ENCODE results near the gene PPARA.

PPARA gene

DNA sequence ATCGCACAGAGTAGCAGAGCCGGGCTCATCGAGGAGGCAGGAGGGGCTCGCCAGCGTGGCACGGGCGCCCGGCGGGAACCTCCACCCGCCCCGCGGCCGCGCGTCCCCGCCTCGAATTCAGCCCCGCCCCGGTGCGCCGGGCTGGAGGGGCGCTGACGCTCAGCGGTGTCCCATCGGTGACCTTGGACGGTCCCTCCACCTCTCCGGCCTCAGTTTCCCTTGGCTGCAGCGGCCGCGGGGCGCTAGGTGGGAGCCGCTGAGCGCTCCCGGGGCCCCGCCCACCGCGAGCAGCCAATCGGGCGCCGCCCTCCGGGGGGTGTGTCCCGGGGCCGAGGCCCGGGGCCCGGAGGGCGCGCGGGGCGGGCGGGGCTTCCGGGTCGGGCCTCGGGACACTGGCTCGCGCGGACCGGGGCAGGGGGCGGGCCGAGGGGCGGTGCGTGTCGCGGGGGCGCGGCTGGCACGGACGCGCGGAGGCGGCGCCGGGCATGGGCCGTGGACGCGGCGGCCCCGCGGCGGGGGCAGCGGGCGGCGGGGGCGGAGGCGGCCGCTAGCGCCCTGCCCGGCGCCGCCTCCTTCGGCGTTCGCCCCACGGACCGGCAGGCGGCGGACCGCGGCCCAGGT, at the start of gene PPARA:
Gene PPARA, plus strand, starts transcription at position 493 of the 621 bp plus-strand sequence. CDS start 47,858 bp downstream, outside the sequence.
- DNase-seq = peak; percentile 92

DNA sequence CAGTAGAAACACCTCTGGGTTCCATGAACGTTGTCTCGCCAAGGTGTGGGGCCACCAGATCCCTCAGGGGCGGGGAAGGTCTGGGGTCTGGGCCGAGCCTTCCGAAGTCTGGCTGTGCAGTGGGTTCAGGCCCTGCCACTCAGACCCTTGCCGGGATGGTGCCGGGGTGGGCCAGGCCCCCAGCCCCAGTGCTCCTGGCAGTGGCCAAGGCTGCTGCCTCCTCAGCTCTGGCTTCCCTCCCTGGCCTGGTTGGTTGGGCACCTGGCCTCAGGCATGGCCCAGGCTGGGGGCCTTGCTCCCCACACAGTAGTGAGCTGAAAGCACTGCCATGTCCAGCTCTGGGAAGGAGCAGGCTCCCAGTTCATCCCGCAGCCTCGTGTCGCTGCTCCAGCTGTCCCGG, 48.2 kb upstream of the PPARA start:
- no peak for DNase-seq

DNA sequence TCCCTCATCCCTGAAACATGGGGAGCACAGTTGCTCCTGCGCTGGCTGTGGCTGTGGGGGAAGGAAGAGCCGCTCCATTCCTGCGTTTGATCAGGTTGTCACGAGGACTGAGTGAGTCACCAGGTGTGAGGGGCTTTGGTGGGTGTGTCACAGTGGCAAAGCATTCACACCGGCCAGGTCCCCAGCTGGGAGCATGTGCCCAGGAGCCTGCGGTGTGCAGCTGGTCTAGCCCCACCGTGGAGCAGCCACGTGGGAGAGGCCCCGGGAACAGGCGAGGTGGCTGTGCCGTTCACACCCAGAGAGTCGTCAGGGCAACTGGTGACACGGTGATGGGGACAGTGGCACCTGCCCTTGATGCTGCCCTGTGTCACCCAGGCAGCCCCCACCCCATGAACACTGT, 47.6 kb upstream of the PPARA start:
- no peak for DNase-seq

DNA sequence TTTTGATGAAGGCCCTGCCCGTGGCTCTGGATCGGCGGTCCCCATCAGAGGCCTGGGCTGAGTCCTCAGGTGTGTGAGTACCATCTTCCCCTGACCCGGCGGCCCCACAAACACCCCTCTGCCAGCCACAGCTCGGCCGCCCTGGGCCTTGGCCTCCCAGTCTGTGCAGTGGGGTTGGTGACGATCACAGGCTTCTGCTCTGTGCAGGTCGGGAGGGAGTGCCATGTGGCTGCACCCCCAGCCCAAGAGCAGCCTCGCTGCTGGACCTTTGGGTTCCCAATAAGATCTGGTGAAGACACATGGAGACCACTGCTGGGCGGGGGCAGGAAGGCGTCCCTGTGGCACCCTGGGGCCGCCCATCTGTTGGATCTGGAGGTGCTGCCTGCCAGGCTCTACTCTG, 47.1 kb upstream of the PPARA start:
- DNase-seq = no peak

DNA sequence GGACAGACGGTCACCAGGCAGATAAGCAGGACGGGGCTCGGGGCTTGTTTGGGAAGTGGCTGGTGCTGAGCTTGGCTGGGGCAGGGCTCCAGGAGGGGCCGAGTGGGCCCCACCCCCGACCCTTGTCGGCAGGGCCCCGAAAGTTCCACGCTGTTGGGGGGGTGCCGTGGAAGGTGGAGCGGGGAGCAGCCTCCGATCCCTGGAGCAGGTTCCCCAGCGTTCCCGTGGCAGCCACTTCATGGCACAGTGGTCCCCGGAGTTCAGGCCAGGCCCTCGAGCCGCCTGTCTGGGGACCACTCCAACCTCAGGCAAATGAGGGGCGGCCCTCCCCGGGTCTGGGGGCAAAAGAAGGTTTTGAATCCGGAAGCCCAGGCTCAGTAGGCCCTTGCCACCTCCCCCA, 46.7 kb upstream of the PPARA start:
- DNase-seq = no peak

DNA sequence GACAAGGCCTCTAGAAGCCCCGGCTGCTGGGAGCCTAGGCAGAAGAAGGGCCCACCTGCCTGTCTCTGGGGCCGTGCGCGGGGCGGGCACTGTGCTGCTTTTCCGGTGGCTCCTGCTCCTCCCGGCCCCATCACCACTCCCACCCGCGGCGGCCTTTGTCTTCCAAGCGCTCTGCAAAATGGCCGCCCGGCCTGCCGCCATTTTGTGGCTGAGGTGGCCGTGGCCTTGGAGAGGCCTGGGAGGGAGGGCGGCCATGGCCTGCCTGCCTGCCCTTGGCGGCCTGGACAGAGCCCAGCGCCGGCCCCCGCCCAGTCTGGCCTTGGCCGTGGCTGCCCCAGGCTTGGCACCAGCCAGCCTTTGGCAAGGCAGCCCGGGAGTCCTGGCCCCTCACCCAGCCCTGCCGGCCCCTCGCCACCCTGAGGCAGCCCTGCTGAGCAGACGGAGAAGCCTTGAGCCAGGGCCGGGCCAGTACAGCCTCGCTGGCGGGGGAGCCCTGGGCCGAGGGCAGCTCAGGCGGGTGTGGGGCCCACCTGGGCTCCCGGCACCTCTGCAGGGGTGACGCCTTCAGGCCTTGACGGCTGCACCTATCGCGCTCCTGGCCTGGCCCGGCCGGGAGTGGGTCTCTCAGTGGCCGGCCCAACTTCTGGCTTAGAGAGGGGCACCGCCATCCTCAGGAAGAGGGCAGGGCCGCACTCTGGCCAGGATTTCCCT, 46.0 kb upstream of the PPARA start:
- DNase-seq = no peak

DNA sequence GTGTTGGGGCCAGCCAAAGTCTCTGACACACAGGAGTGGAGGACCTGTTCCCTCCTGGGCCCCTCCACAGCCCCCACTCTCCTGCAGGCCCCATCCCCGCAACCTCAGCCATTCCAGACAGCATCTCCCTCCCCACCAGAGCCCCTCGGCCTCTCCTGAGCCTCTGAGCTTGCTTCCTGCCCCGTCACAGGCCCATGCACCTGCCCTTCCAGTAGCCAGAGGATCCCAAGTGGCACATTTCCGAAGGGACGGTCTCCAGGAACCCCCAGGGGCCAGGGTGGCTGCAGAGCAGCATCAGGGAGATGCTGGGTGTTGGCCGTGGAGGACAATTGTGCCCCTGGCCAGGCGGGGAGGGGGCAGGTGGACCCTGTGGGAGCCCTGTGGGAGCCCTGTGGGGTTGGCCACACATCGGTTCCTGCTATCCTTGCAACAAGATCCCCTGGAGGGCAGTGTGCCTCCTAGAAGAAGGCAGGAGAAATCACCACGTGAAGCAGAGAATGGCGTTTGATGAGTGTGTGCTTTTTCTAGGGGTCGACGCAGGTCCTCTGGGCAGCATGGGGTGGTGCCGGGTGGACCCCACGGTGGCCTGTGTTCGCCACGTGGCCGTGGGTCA, 45.3 kb upstream of the PPARA start:
- DNase-seq = no peak

DNA sequence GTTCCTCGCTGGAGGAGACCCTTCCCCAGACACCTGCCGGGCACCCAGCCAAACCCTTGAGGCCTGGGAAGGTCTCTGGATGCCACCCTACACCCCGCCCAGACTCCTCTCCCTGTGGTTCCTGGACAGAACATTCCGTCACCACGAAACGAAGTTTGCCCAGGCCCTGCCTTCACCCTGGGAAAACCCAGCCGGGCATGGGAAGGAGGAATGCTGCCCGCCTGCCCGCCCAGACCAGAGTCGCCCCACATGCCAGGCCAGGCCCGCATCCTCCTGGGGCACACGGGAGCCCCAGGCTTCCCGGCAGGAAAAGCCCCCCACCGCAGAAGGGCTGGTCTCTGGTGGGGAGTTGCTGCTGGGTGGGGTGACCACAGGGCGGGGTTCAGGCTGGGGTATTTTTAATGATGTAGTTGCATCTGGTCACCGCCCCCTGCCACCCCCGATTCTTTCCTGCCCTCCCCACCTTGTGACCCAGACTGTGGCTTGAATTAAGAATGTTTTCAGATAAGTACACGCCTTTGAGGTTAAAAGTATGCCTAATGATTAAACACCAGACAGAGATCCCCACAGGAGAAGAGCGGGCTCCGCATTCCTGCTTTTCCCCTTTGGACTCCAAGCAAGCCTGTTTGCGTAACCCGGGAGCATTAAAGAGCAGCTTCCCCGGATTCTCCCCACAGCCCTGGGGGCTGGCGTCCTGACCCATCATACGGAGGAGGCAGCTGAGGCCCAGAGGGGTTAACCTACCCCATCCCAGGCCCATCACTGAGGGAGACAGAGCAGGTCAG, 44.6 kb upstream of the PPARA start:
- DNase-seq = no peak

DNA sequence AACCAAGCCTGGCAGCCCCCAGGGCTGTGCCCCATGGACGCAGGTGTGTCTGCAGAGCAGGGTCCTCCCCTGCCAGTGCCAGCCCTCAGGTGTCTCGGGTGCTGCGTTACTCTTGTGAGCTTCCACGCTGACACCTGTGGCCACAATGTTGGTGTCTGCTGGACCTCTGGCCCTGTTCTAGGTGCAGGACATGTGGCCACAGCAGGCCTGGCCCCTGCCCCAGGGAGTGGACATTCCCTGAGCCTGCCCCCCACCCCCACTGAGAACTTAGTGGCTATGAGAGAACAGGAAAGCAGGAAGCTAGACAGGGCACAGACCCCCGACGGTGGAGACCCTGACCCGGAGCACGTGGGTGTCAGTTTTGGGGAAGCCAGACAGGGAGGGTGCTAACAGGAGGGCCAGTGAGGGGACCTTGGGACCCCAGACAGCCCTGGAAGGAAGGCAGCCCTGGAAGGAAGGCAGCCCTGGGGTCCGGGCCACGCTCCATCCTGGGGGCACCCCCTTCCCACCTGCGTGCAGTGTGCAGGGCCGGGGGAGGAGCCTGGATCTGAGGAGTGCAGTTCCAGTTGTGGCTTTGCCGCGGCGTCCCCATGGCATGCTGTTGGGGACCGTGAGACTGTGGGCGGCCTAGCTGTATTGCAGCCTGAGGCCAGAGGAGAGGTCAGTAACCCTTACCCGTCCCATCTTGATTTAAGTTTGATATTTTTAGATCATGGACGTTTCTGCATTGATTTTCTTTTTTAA, 43.9 kb upstream of the PPARA start:
- no peak for DNase-seq

DNA sequence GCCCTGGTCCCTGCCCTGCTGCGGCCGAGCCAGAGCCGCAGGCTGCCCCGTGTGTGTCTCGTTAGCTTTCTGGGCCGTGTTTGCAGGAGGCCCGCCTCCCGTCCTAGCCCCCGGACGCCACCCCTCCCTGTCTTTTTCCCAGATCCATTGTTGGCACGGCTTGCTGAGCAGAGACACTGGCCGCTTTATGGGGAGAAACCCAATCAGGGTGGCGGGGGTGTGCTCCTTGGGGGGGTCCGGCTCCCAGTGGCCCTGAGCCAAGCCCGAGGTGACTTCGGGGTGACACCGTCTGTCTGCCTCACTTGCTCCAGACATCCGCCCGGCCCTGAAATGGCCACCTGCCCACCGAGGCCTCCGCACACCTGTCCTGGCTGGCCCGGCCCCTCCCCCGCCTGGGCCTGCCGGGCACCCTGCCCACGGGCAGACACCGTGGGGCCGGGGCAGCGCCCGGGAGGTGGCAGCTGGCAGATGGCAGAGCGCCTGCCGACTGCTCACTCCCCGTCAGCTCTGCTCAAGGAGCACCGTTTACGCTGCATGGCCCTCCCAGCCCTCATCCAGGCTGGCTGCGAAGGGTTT, 43.1 kb upstream of the PPARA start:
- DNase-seq = no peak

DNA sequence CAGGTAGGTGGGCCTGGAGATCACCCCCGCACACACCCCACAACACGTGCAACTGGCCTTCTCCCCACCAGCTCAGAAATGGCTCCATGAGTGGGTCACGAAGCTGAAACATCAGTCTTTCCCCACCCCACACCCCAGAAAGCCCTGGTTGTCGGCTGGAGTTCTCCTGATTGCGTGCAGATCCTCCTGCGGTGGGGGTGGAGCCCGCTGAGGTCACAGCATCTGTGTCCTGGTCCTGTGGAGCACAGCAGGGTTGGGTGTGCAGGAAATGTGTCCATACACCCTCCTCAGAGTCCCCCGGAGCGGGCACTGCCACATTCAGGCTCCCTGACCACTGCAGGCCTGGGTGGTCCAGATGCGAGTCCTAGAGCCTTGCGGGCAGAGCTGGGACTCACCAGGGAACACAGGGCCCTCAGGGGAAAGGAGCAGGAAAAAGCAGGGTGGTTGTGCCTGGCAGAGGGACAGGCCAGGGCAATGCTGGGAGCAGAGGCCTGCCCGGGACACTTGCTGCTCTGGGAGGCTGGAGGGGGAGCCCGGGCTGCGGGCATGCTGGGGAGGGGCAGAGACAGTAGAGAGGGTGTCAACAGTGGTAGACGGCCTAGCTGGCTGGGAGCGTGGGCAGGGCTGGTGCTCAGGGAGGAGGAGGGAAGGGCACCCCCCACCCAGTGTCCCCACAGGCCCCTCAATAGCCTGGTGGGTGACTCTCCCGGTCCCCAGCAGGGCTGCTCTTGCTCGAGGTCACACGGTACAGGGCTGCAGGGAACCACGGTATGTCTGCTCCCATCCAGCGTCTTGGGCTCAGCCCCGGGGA, 42.4 kb upstream of the PPARA start:
- DNase-seq = no peak

DNA sequence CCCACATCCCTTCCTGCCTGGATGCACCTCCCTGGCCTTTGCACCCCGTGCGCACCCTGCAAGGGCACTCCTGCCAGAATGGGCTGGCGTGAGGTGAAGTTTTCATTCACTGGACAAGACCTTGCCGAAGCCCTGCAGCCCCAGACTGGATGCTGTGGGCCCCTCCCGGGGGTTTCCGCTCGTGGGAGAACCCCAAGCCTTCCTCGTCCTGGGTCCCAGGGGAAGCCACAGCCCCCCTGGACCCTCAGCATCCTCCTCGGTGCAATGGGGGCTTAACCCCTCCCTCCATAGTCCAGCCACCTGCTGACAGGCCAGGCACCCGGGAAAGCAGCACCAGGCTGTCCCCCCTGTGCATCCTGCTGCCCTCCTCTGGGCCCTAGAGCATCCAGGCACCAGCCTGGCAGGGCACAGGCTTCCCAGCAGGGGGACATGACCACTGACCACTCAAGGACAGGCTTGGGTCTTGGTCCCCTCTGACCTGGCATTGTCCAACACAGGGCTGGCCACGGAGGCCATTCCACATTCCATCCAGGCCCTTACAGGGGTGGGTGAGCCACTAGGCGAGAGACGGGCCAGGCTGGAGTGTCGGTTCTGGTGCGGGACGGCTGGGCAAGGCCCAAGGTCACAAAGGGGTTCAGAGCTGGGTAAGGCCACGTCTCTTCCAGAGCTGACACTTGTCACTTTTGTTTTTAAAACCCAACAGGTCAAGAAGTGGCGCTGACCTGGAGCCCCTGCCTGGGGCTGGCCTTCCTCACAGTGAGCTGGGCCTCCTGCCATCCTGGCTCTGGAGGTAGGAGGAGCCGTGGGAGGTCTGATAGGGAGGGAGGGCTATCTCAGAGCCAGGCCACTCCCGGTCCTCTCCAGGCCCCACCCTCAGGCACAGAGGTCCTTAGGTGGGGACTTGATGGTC, 41.5 kb upstream of the PPARA start:
- no peak for DNase-seq

DNA sequence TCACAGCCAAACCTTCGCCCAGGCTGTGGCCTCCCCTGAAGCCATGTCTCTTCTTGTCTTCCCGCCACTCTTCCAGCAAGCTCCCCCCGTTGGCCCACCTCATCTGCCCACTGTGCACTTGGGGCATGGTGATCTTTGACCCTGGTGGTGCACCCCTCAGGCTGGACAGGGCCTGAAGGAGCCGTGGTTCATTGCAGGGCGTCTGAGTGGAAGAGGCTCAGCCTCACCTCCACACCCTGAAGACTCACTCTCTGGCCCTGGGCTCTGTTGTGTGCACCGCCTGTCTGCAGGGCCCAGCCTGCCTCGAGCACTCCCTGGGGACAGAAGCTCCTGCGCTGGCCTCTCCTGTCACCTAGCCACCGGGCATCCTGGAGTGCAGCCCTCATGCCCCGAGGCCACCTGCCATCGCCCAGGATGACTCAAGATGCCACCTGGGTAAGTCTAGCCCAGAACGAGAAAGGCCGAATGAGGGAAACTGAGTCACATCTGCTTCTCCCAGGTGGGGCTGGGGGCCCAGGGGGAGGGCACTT, 40.8 kb upstream of the PPARA start:
- no peak for DNase-seq

DNA sequence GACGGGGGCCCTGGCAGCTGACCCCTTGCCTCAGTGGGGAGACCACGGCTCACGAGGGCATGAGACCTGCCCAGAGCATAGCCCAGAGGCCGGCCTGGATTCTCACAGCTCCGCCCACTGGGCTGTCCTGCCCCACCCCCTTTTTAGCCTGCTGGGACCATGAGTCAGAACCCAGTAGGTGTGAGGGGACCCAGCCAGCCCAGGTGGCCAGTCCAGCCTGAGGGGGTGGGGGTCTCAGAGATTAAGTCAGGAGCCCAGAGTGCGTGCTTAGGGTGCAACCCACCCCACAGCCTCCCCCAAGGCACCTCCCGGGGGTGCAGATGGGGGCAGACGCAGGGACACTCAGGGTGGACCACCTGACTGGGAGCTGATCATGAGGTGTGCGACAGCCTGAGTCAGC, 40.1 kb upstream of the PPARA start:
- DNase-seq = no peak

DNA sequence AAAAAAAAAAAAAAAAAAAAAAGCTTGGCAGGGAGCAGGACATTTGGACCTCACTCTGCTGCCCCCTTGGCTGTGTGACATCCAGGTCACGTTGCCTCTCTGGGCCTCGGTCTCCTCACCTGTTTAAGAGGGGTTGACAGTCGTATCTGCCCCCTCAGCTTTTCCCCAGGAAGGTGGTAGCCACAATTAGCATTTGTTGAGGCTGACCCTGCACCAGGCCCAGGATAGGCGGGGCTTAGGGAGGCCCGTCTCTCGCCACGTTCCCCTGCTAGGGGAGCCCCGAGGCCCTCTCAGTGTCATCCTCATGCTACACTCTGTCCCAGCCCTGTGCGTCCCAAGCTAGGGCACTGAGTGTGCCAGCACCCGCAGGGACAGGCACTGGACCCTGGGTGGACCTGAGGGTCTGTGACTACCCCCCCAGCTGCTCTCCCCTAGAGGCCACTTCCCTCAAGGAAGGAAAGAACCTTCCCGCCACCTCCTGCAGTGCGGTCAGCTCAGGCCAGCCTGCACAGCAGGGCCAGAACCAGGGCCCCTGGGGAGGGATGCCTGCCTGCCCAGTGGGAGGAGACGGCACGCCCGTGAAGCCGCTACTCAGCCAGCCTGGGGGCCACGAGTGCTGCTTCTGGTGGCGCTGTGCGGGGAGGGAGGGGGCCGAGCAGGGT, 38.5 kb upstream of the PPARA start:
- no peak for DNase-seq

DNA sequence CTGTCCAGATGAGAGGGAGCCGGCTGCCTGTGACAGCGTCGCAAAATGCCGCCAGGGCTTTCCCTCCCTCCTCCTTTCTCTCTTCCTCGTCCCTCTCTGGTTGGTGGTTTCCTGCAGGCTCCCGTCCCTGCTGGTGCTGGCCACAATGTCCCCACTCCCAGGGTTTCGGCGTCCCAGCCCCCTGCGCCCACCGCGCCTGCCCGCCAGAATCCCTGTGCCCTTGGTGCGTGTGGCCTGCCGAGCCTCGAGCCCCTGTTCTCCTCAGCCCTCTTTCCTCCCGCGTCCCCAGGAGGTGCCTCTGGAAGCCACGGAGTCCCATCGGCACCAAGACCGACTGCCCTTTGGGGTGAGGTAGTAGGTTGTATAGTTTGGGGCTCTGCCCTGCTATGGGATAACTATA, 37.9 kb upstream of the PPARA start:
- no peak for DNase-seq

DNA sequence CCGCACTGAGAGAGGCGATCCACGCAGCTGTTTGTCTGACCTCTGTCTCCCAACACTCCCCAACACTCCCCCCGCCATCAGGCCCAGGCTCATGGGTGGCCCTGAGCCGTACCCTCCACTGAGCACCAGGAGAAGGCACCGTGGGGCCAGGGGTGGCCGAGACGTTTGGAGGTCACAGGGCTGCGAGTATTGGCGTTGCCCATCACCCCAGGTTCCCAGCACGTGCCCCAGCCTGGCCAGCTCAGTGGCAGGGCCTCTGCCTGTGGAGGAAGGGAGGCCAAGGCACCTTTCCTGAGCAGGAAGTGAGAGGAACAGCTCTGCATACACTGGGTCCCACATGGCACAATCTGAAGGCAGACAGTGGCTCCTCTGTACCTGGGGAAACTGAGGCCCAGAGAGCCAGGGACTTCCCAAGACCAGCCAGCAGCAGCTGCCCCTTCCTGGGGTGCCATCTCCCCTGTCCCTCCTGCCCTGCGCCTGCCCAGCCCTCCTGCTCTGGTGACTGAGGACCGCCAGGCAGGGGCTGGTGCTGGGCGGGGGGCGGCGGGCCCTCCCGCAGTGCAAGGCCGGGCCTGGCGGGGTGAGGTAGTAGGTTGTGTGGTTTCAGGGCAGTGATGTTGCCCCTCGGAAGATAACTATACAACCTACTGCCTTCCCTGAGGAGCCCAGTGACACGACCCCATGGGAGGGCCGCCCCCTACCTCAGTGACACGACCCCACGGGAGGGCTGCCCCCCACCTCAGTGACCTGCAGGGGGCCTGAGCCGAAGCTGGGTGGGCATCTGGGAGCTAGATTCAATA, 37.0 kb upstream of the PPARA start:
- no peak for DNase-seq

DNA sequence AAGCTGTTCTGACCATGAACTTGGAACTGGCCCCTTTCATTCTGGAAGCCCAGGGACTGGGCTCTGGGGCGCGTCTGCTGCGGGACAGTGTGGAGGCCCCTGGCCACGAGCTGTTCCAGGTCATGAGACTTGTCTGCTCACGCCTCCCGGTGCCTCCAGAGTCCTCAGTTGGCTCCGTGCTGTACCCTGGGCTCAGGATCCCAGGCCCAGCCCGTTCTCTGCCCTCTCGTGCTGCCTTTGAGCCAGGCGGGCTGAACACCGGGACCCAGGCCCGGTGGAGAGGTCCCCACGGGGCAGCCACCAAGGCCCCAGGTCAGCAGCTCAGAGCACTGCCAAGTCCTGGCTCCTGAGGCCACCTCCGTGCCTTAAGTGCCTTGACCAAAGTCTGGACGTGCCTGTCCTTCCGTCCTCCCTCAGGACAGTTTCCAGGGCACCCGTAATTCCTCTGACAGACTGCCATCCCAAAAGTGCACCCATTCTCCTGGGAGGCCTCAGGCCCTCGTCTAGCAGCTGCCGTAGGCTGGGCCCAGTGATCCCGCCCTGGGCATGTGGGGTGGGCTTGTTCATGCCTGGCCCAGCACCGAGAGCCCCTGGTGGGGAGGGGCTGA, 36.3 kb upstream of the PPARA start:
- no peak for DNase-seq
